Hepatocyte (in vitro differentiated cells): Measurements from ENCODE around the gene RPUSD2. TPM values are rescaled to one million over a fixed set of nuclear protein-coding genes. Genes with fewer than 3 reads are reported as not detected.

Experiments
- DNase-seq: peaks from one replicate; pipeline ENCODE4 v3.0.0-alpha.2; 2016; ENCODE audit warnings: low spot score
- H2AFZ ChIP-seq: fragments of 200-600 bp; sonication (generic); 2 replicates; pipeline ENCODE4 v1.6.0; 2016; ENCODE audit warnings: antibody characterized with exemption, mild to moderate bottlenecking
- H3K27ac ChIP-seq: fragments of 200-600 bp; sonication (generic); 2 replicates; pipeline ENCODE4 v1.5.1; 2016; ENCODE audit warnings: mild to moderate bottlenecking
- H3K27me3 ChIP-seq: fragments of 200-600 bp; sonication (generic); 2 replicates; pipeline ENCODE4 v1.6.1; 2016
- H3K36me3 ChIP-seq: fragments of 200-600 bp; sonication (generic); replicated peaks from 2 replicates; pipeline ENCODE4 v1.5.1; 2016; ENCODE audit warnings: low read depth; ENCODE audit not compliant: insufficient read depth
- H3K4me1 ChIP-seq: fragments of 200-600 bp; sonication (generic); 2 replicates; pipeline ENCODE4 v1.5.1; 2016; ENCODE audit warnings: mild to moderate bottlenecking, moderate library complexity; ENCODE audit not compliant: insufficient read depth
- H3K4me2 ChIP-seq: fragments of 200-600 bp; sonication (generic); 2 replicates; pipeline ENCODE4 v1.6.0; 2016
- H3K4me3 ChIP-seq: fragments of 200-600 bp; sonication (generic); 2 replicates; pipeline ENCODE4 v1.5.1; 2016; ENCODE audit warnings: mild to moderate bottlenecking
- H3K79me2 ChIP-seq: fragments of 200-600 bp; sonication (generic); 2 replicates; pipeline ENCODE4 v1.6.0; 2017; ENCODE audit warnings: mild to moderate bottlenecking
- H3K9me2 ChIP-seq: fragments of 200-600 bp; sonication (generic); replicated peaks from 2 replicates; pipeline ENCODE4 v1.6.0; 2017; ENCODE audit warnings: mild to moderate bottlenecking; ENCODE audit not compliant: insufficient read depth
- H3K9me3 ChIP-seq: fragments of 200-600 bp; sonication (generic); 2 replicates; pipeline ENCODE4 v1.5.1; 2016; ENCODE audit warnings: low read depth, mild to moderate bottlenecking
- H4K20me1 ChIP-seq: fragments of 200-600 bp; sonication (generic); 2 replicates; pipeline ENCODE4 v1.6.0; 2016; ENCODE audit warnings: mild to moderate bottlenecking; ENCODE audit not compliant: insufficient read depth, poor library complexity, severe bottlenecking
- CTCF ChIP-seq: fragments of 200-600 bp; sonication (generic); IDR thresholded peaks from 2 replicates; pipeline ENCODE4 v1.5.1; 2016; ENCODE audit warnings: antibody characterized with exemption, mild to moderate bottlenecking; ENCODE audit not compliant: poor library complexity
- EZH2 ChIP-seq: fragments of 200-600 bp; sonication (generic); IDR thresholded peaks from 2 replicates; pipeline ENCODE4 v1.6.1; 2016; ENCODE audit warnings: antibody characterized with exemption, mild to moderate bottlenecking, borderline replicate concordance
- EZH2phosphoT487 ChIP-seq: fragments of 200-600 bp; sonication (generic); IDR thresholded peaks from one replicate; pipeline ENCODE4 v1.6.1; 2018; ENCODE audit warnings: antibody characterized with exemption, mild to moderate bottlenecking, low read depth, moderate library complexity; ENCODE audit not compliant: unreplicated experiment, severe bottlenecking
- WGBS: methylation state at CpG from one replicate; pipeline ENCODE4 v1.1.6; 2016; ENCODE audit warnings: low lambda C conversion rate; ENCODE audit errors: missing lambda C conversion rate; 5-methylcytosine and 5-hydroxymethylcytosine counted together
- polyA plus RNA-seq: library from polyadenylated mRNA; unstranded; fragments of >200 nt; fragmentation: Nextera tagmentation; extraction: Ambion mirVana; gene quantifications from 2 replicates; pipeline ENCODE4 v1.2.1, GENCODE V29; 2016
- total RNA-seq: library from RNA; depleted of rRNA; stranded (reverse); fragments of >200 nt; gene quantifications from 2 replicates; pipeline ENCODE4 v1.2.3, GENCODE V29; 2014

The RPUSD2 gene
- total RNA-seq (7.1 and 11.5 TPM in 2 replicates), polyA plus RNA-seq (8.6 and 13.4 TPM in 2 replicates)

GRCh38 chr15:40569129-40569953 is at the start of gene RPUSD2:
RPUSD2 (plus strand) TSS chr15:40569299; CDS start chr15:40569338, 39 bp downstream.
- DNase-seq = peak; percentile 94
- under 1% methylated on average over 62 of the region's 62 CpGs for WGBS
- peak within 1 kb of the TSS; percentile 87 for H2AFZ ChIP-seq

GRCh38 chr15:40523611-40524010 is 45.5 kb upstream of the RPUSD2 start:
- no peaks in the 10 kb centered on the region for H3K4me1 ChIP-seq
- H3K79me2 ChIP-seq = no peaks in the 10 kb centered on the region
- no peaks in the 10 kb centered on the region for H3K9me2 ChIP-seq
- H3K27me3 ChIP-seq = no peaks in the 10 kb centered on the region
- H3K4me2 ChIP-seq = no peak overlapping the region
- H3K36me3 ChIP-seq = no peaks in the 10 kb centered on the region
- DNase-seq = no peak
- TF ChIP-seq EZH2 (no peak), CTCF (no peak), EZH2phosphoT487 (no peak)
- H4K20me1 ChIP-seq = no peaks in the 10 kb centered on the region
- no peaks in the 10 kb centered on the region for H3K9me3 ChIP-seq
- no peak overlapping the region for H3K4me3 ChIP-seq
- H3K27ac ChIP-seq = no peak overlapping the region
- no peak overlapping the region for H2AFZ ChIP-seq

More at GRCh38 chr15:40569129-40569953, at the start of gene RPUSD2:
- H3K27ac ChIP-seq = peak within 1 kb of the TSS; percentile 71
- H3K79me2 ChIP-seq = peaks cover 22% of the 10 kb centered on the region
- peaks cover 6% of the 10 kb centered on the region for H3K4me1 ChIP-seq
- H3K36me3 ChIP-seq = no peaks in the 10 kb centered on the region
- no peaks in the 10 kb centered on the region for H3K9me3 ChIP-seq
- TF ChIP-seq EZH2 = no peak
- no peak for TF ChIP-seq CTCF
- no peak for TF ChIP-seq EZH2phosphoT487
- H3K9me2 ChIP-seq = no peaks in the 10 kb centered on the region
- H3K27me3 ChIP-seq = no peaks in the 10 kb centered on the region
- peak within 1 kb of the TSS; percentile 94 for H3K4me3 ChIP-seq
- peak within 1 kb of the TSS; percentile 72 for H3K4me2 ChIP-seq
- no peaks in the 10 kb centered on the region for H4K20me1 ChIP-seq

GRCh38 chr15:40525855-40526254 is 43.2 kb upstream of the RPUSD2 start:
- Histone ChIP-seq H3K9me2 (no peaks in the 10 kb centered on the region), H3K36me3 (no peaks in the 10 kb centered on the region), H3K4me3 (no peak overlapping the region), H3K4me2 (no peak overlapping the region), H3K27ac (no peak overlapping the region), H4K20me1 (no peaks in the 10 kb centered on the region), H3K79me2 (no peaks in the 10 kb centered on the region), H2AFZ (no peak overlapping the region), H3K9me3 (no peaks in the 10 kb centered on the region), H3K4me1 (no peaks in the 10 kb centered on the region), H3K27me3 (no peaks in the 10 kb centered on the region)
- no peak for TF ChIP-seq EZH2
- no peak for TF ChIP-seq EZH2phosphoT487
- no peak for TF ChIP-seq CTCF
- WGBS = 81% methylated on average over 3 of the region's 3 CpGs
- no peak for DNase-seq
